Esophagus muscularis mucosa (tissue), 4 donors: Measurements from ENCODE around the gene ANKRD39. TPM values are rescaled to one million over a fixed set of nuclear protein-coding genes. Genes with fewer than 3 reads are reported as not detected.
A peak's percentile ranks its signal among the peaks of the same experiment; 100 is the strongest.

Experiments used
- DNase-seq: peaks from one replicate; pipeline ENCODE4 v3.0.0-alpha.2; 2017; ENCODE audit errors: extremely low spot score
- H3K27ac ChIP-seq, 4 donors: fragments of 200-600 bp; sonication (generic); replicated peaks in 1 of 4; 1 replicate in 3 of 4; 2 replicates in 1 of 4; pipeline ENCODE4 v1.5.1; 2016 to 2019; ENCODE audit warnings: mild to moderate bottlenecking in 1 of 4
- H3K27me3 ChIP-seq, 4 donors: fragments of 200-600 bp; sonication (generic); one replicate each; pipeline versions ENCODE4 v1.5.1 to v1.6.0; 2016 to 2019
- H3K36me3 ChIP-seq, 4 donors: fragments of 200-600 bp; sonication (generic); one replicate each; pipeline ENCODE4 v1.5.1; 2016 to 2019
- H3K4me1 ChIP-seq, 4 donors: fragments of 200-600 bp; sonication (generic); one replicate each; pipeline ENCODE4 v1.5.1; 2016 to 2019
- H3K4me3 ChIP-seq, 4 donors: fragments of 200-600 bp; sonication (generic); 1 replicate in 2 of 4; 2 replicates in 2 of 4; pipeline ENCODE4 v1.5.1; 2016 to 2019; ENCODE audit warnings: mild to moderate bottlenecking in 4 of 4, moderate library complexity in 1 of 4
- H3K9me3 ChIP-seq, 4 donors: fragments of 200-600 bp; sonication (generic); 1 replicate in 3 of 4; 2 replicates in 1 of 4; pipeline ENCODE4 v1.5.1; 2016 to 2019
- CTCF ChIP-seq, 3 experiments: fragments of 200-600 bp in 2 of 3; fragments of 450-650 bp in 1 of 3; sonication (generic) in 2 of 3; IDR thresholded peaks; one replicate each; pipeline ENCODE4 v1.5.1; 2017 to 2019; ENCODE audit warnings: antibody characterized with exemption in 3 of 3, mild to moderate bottlenecking in 2 of 3, moderate library complexity in 1 of 3
- EP300 ChIP-seq: sonication (generic); formaldehyde crosslinking; IDR thresholded peaks from one replicate; pipeline ENCODE4 v1.6.1; 2017; ENCODE audit warnings: antibody characterized with exemption
- POLR2A ChIP-seq: fragments of 450-650 bp; IDR thresholded peaks from one replicate; pipeline ENCODE4 v1.6.1; 2017; ENCODE audit warnings: antibody characterized with exemption, moderate library complexity, mild to moderate bottlenecking, low read depth
- POLR2AphosphoS5 ChIP-seq, 2 donors: sonication (generic); formaldehyde crosslinking; IDR thresholded peaks; one replicate each; pipeline ENCODE4 v1.6.1; 2017; ENCODE audit warnings: antibody characterized with exemption in 2 of 2
- WGBS: methylation state at CpG from one replicate; pipeline ENCODE4 v1.1.5; 2018; 5-methylcytosine and 5-hydroxymethylcytosine counted together
- intact Hi-C: fragments of 100-400 bp; cut with DNase I; formaldehyde crosslinking; loops from one replicate; pipeline ENCODE4 v1.15.1; 2023
- total RNA-seq, 4 donors: library from RNA; depleted of rRNA; stranded (reverse); fragments of >200 nt; gene quantifications; one replicate each; pipeline versions ENCODE4 v1.1.0 to v1.2.1, GENCODE V29; 2016

ANKRD39 gene
- 10 to 100 TPM; 12.4 to 17.2 (median 14.7) TPM for total RNA-seq

GRCh38 chr2:96857667-96858372 is at the start of gene ANKRD39:
Gene ANKRD39 (minus strand): TSS chr2:96858016. CDS start chr2:96857987, 29 bp downstream.
- DNase-seq = peak; percentile 99
- H3K4me3 ChIP-seq = peak within 1 kb of the TSS; percentile 65 to 82 (median 70)
- peaks cover 35 to 73% (median 67%) of the 10 kb centered on the region in 4 donors for H3K4me1 ChIP-seq
- intact Hi-C loops = loop anchor here (2.0 kb wide), 2 partner anchors 41 to 95 kb away; partner anchors contain the start of gene CNNM3
- under 1% methylated on average over 33 of the region's 81 CpGs for WGBS
- peak within 1 kb of the TSS; percentile 84 to 100 (median 85) for H3K27ac ChIP-seq
- TF ChIP-seq EP300 (no peak), POLR2A (peak; percentile 52), CTCF (IDR thresholded peaks at IDR 0.05) (peak; percentile 89 to 98 (median 91)), POLR2AphosphoS5 (IDR thresholded peaks at IDR 0.05) (peak; percentile 84 to 86)
- no peaks in the 10 kb centered on the region for H3K27me3 ChIP-seq
- H3K36me3 ChIP-seq = peaks cover 31 to 48% (median 46%) of the 10 kb centered on the region in 4 donors
- no peaks in the 10 kb centered on the region for H3K9me3 ChIP-seq

- H3K27ac ChIP-seq = peak overlapping the region; percentile 92 to 98 (median 93)
- TF ChIP-seq CTCF (IDR thresholded peaks at IDR 0.05) (no peak), POLR2AphosphoS5 (IDR thresholded peaks at IDR 0.05) (peak in 1 of 2 donors; percentile 34)
- peak overlapping the region; percentile 28 to 48 (median 46) for H3K4me3 ChIP-seq
- WGBS = 34% methylated on average over 13 of the region's 13 CpGs
- no peaks in the 10 kb centered on the region for H3K27me3 ChIP-seq
- intact Hi-C loops = loop anchor here (1.0 to 5.0 kb wide), 2 partner anchors 37 to 46 kb away; no protein-coding TSS in a partner anchor
- H3K9me3 ChIP-seq = no peaks in the 10 kb centered on the region
- DNase-seq = no peak
- no peaks in the 10 kb centered on the region for H3K36me3 ChIP-seq
- peaks cover 45 to 62% (median 57%) of the 10 kb centered on the region in 4 donors for H3K4me1 ChIP-seq
Observed at GRCh38 chr2:96906729-96907114, 48.9 kb upstream of the ANKRD39 start.

- H3K27ac ChIP-seq = peak overlapping the region; percentile 33 to 92 (median 50)
- no peaks in the 10 kb centered on the region for H3K9me3 ChIP-seq
- DNase-seq = no peak
- no peak overlapping the region for H3K4me3 ChIP-seq
- H3K36me3 ChIP-seq = no peaks in the 10 kb centered on the region
- H3K27me3 ChIP-seq = no peaks in the 10 kb centered on the region
- intact Hi-C loops = no loop called here
- WGBS = 59% methylated on average over 6 of the region's 7 CpGs
- peaks cover 31 to 64% (median 60%) of the 10 kb centered on the region in 4 donors for H3K4me1 ChIP-seq
- TF ChIP-seq CTCF (IDR thresholded peaks at IDR 0.05) (no peak), EP300 (no peak), POLR2A (no peak), POLR2AphosphoS5 (IDR thresholded peaks at IDR 0.05) (no peak)
Observed at GRCh38 chr2:96903815-96904214, 46.0 kb upstream of the ANKRD39 start.

- TF ChIP-seq POLR2AphosphoS5 (IDR thresholded peaks at IDR 0.05) (no peak), CTCF (IDR thresholded peaks at IDR 0.05) (peak in 1 of 3 experiments; percentile 5)
- H3K9me3 ChIP-seq = no peaks in the 10 kb centered on the region
- DNase-seq = no peak
- H3K27me3 ChIP-seq = no peaks in the 10 kb centered on the region
- 90% methylated on average over 7 of the region's 7 CpGs for WGBS
- H3K36me3 ChIP-seq = no peaks in the 10 kb centered on the region
- H3K27ac ChIP-seq = peak overlapping the region; percentile 33 to 92 (median 50)
- H3K4me1 ChIP-seq = peaks cover 26 to 61% (median 59%) of the 10 kb centered on the region in 4 donors
- H3K4me3 ChIP-seq = no peak overlapping the region
- intact Hi-C loops = no loop called here
Observed at GRCh38 chr2:96903318-96903717, 45.5 kb upstream of the ANKRD39 start.
